Measurements from ENCODE around the gene SWAP70.

DNA sequence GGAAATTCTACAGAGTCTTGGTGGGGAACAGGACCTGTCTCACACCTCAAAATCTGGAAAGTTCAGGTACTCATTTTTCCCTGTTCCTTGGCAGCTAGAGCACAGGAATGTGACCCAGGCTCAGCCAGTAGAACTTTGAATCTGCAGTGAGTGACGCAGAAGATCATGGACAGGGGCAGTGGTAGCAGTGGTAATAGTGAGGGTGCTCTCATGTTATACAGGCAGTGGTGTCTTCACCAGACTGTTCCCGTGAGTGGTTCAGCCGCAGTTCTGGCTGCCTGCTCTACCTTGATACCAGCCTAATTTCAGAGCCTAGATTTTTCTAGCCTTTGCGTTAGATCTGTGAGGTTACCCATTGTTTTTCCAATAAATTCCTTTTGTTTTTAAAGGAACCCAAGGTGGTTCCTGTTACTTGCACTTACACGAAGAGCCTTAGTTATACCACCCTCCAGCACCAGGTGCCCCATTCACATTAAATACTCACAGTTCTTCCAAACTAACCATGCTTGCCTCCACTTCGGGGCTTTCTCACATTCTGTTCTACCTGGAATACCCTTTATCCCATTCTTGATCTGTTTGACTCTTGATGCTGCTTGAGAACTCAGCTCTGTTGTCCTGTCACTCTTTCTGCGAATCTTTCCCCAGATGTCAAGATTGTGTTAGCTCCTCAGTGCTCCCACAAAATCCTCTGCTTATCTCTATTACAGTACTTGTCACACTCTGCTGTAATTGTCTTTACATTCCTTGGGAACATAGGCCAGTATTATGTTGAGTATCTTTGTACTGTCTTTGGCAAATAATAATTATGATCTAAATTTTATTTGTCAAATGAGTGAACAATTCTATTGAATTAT is 47.8 kb downstream of the SWAP70 start:
- TF ChIP-seq RAD51 (IDR thresholded peaks at IDR 0.05; ENCODE audit: borderline replicate concordance) (no peak), NR2C2 (CRISPR knock-in tag; IDR thresholded peaks at IDR 0.05; ENCODE audit: borderline replicate concordance) (no peak), FOXK2 (IDR thresholded peaks at IDR 0.05) (no peak), CBX5 (CRISPR knock-in tag; IDR thresholded peaks at IDR 0.05; ENCODE audit: borderline replicate concordance) (no peak), POLR2AphosphoS2 (IDR thresholded peaks at IDR 0.05; ENCODE audit: low read depth, low read length) (no peak), ZBTB3 (CRISPR knock-in tag; IDR thresholded peaks at IDR 0.05; ENCODE audit: borderline replicate concordance, low read depth) (no peak)
- TF ChIP-seq, protein P1, sequence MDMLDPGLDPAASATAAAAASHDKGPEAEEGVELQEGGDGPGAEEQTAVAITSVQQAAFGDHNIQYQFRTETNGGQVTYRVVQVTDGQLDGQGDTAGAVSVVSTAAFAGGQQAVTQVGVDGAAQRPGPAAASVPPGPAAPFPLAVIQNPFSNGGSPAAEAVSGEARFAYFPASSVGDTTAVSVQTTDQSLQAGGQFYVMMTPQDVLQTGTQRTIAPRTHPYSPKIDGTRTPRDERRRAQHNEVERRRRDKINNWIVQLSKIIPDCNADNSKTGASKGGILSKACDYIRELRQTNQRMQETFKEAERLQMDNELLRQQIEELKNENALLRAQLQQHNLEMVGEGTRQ (IDR thresholded peaks at IDR 0.05; ENCODE audit: low read depth, low read length): no peak
- TF ChIP-seq, protein P1 (CRISPR knock-in tag; IDR thresholded peaks at IDR 0.05; ENCODE audit: borderline replicate concordance): no peak
- TF ChIP-seq, protein P2, sequence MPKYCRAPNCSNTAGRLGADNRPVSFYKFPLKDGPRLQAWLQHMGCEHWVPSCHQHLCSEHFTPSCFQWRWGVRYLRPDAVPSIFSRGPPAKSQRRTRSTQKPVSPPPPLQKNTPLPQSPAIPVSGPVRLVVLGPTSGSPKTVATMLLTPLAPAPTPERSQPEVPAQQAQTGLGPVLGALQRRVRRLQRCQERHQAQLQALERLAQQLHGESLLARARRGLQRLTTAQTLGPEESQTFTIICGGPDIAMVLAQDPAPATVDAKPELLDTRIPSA (CRISPR knock-in tag; IDR thresholded peaks at IDR 0.05; ENCODE audit: borderline replicate concordance): no peak
- TF ChIP-seq, protein P3, sequence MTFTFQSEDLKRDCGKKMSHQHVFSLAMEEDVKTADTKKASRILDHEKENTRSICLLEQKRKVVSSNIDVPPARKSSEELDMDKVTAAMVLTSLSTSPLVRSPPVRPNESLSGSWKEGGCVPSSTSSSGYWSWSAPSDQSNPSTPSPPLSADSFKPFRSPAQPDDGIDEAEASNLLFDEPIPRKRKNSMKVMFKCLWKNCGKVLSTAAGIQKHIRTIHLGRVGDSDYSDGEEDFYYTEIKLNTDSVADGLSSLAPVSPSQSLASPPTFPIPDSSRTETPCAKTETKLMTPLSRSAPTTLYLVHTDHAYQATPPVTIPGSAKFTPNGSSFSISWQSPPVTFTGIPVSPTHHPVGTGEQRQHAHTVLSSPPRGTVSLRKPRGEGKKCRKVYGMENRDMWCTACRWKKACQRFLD (CRISPR knock-in tag; IDR thresholded peaks at IDR 0.05; ENCODE audit: borderline replicate concordance): no peak
- TF ChIP-seq, protein P4, sequence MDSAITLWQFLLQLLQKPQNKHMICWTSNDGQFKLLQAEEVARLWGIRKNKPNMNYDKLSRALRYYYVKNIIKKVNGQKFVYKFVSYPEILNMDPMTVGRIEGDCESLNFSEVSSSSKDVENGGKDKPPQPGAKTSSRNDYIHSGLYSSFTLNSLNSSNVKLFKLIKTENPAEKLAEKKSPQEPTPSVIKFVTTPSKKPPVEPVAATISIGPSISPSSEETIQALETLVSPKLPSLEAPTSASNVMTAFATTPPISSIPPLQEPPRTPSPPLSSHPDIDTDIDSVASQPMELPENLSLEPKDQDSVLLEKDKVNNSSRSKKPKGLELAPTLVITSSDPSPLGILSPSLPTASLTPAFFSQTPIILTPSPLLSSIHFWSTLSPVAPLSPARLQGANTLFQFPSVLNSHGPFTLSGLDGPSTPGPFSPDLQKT (CRISPR knock-in tag; IDR thresholded peaks at IDR 0.05; ENCODE audit: borderline replicate concordance): no peak
- TF ChIP-seq, protein P5, sequence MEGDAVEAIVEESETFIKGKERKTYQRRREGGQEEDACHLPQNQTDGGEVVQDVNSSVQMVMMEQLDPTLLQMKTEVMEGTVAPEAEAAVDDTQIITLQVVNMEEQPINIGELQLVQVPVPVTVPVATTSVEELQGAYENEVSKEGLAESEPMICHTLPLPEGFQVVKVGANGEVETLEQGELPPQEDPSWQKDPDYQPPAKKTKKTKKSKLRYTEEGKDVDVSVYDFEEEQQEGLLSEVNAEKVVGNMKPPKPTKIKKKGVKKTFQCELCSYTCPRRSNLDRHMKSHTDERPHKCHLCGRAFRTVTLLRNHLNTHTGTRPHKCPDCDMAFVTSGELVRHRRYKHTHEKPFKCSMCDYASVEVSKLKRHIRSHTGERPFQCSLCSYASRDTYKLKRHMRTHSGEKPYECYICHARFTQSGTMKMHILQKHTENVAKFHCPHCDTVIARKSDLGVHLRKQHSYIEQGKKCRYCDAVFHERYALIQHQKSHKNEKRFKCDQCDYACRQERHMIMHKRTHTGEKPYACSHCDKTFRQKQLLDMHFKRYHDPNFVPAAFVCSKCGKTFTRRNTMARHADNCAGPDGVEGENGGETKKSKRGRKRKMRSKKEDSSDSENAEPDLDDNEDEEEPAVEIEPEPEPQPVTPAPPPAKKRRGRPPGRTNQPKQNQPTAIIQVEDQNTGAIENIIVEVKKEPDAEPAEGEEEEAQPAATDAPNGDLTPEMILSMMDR (CRISPR knock-in tag; IDR thresholded peaks at IDR 0.05): no peak
- TF ChIP-seq, protein P6, sequence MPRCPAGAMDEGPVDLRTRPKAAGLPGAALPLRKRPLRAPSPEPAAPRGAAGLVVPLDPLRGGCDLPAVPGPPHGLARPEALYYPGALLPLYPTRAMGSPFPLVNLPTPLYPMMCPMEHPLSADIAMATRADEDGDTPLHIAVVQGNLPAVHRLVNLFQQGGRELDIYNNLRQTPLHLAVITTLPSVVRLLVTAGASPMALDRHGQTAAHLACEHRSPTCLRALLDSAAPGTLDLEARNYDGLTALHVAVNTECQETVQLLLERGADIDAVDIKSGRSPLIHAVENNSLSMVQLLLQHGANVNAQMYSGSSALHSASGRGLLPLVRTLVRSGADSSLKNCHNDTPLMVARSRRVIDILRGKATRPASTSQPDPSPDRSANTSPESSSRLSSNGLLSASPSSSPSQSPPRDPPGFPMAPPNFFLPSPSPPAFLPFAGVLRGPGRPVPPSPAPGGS (CRISPR knock-in tag; IDR thresholded peaks at IDR 0.05): no peak
- TF ChIP-seq, protein P7, sequence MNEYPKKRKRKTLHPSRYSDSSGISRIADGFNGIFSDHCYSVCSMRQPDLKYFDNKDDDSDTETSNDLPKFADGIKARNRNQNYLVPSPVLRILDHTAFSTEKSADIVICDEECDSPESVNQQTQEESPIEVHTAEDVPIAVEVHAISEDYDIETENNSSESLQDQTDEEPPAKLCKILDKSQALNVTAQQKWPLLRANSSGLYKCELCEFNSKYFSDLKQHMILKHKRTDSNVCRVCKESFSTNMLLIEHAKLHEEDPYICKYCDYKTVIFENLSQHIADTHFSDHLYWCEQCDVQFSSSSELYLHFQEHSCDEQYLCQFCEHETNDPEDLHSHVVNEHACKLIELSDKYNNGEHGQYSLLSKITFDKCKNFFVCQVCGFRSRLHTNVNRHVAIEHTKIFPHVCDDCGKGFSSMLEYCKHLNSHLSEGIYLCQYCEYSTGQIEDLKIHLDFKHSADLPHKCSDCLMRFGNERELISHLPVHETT (CRISPR knock-in tag; conservative IDR thresholded peaks at IDR 0.05): no peak
